HAP-1 (cell line): ENCODE data around the gene SLC18A2.

Experiments used
- DNase-seq, 2 experiments: peaks; one replicate each; pipeline ENCODE4 v3.0.0-alpha.2; 2016 to 2020; ENCODE audit warnings: low spot score in 2 of 2
- H3K27me3 ChIP-seq: fragments of 250-450 bp; sonication (Bioruptor Pico); 2 replicates; pipeline ENCODE4 v1.5.1; 2020; ENCODE audit warnings: low read depth, mild to moderate bottlenecking, moderate library complexity
- H3K36me3 ChIP-seq: fragments of 250-450 bp; sonication (Bioruptor Pico); replicated peaks from 2 replicates; pipeline ENCODE4 v1.5.1; 2020; ENCODE audit warnings: mild to moderate bottlenecking
- H3K4me1 ChIP-seq: fragments of 250-450 bp; sonication (Bioruptor Pico); 2 replicates; pipeline ENCODE4 v1.5.1; 2020; ENCODE audit warnings: mild to moderate bottlenecking
- H3K4me3 ChIP-seq: fragments of 250-450 bp; sonication (Bioruptor Pico); 2 replicates; pipeline ENCODE4 v1.5.1; 2020; ENCODE audit warnings: mild to moderate bottlenecking, moderate library complexity
- H3K9me3 ChIP-seq: fragments of 250-450 bp; sonication (Bioruptor Pico); 2 replicates; pipeline ENCODE4 v1.5.1; 2020; ENCODE audit warnings: mild to moderate bottlenecking, moderate library complexity
- in situ Hi-C: fragments of 300-500 bp; cut with MboI; formaldehyde crosslinking; loops from 3 replicates; pipeline ENCODE4 v1.14.3; 2020; ENCODE audit warnings: low sequenced_read_pairs, inconsistent platforms, mixed read lengths

SLC18A2 gene

GRCh38 chr10:117262291-117262902, 21.5 kb downstream of the SLC18A2 start:
- H3K4me1 ChIP-seq = no peaks in the 10 kb centered on the region
- H3K27me3 ChIP-seq = peaks cover 3% of the 10 kb centered on the region; the same call in 1 of the 2 replicates
- in situ Hi-C loops = no loop called here
- no peak overlapping the region for H3K4me3 ChIP-seq
- no peaks in the 10 kb centered on the region for H3K9me3 ChIP-seq
- H3K36me3 ChIP-seq = no peaks in the 10 kb centered on the region
- DNase-seq = no peak

- in situ Hi-C loops = no loop called here
- no peaks in the 10 kb centered on the region for H3K4me1 ChIP-seq
- no peaks in the 10 kb centered on the region for H3K9me3 ChIP-seq
- H3K36me3 ChIP-seq = no peaks in the 10 kb centered on the region
- no peak overlapping the region for H3K4me3 ChIP-seq
- DNase-seq = no peak
- peaks cover 3% of the 10 kb centered on the region; the same call in 1 of the 2 replicates for H3K27me3 ChIP-seq
Observed at GRCh38 chr10:117262903-117263293, 22.0 kb downstream of the SLC18A2 start.

DNA sequence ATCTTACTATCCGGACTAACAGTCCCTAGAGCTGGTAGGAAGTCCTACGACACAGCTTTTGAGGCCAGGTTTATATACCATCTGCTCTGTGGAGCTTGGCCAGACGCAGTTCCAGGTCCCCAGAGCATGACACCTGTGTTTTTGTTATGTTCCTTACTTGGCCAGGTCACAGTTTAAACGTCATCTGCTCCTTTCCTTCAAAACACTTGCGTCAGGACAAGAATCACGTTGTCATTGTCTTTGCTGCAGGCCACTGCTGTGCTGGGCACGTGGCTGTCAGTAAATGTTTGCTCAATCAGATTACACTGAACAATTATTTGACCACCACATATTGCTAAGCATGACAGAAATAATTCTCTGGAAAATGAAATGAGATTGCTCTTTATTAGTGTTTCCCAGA, 23.9 kb downstream of the SLC18A2 start:
- Histone ChIP-seq H3K4me1 (no peaks in the 10 kb centered on the region), H3K27me3 (peaks cover under 1% of the 10 kb centered on the region; the same call in 1 of the 2 replicates), H3K4me3 (no peak overlapping the region), H3K9me3 (no peaks in the 10 kb centered on the region), H3K36me3 (no peaks in the 10 kb centered on the region)
- DNase-seq = no peak
- in situ Hi-C loops = no loop called here

- in situ Hi-C loops = no loop called here
- Histone ChIP-seq H3K27me3 (no peaks in the 10 kb centered on the region), H3K36me3 (no peaks in the 10 kb centered on the region), H3K4me1 (no peaks in the 10 kb centered on the region), H3K9me3 (no peaks in the 10 kb centered on the region), H3K4me3 (no peak overlapping the region)
- no peak for DNase-seq
Observed at GRCh38 chr10:117266400-117266799, 25.5 kb downstream of the SLC18A2 start.

- H3K9me3 ChIP-seq = no peaks in the 10 kb centered on the region
- no peak overlapping the region for H3K4me3 ChIP-seq
- DNase-seq = no peak
- H3K36me3 ChIP-seq = no peaks in the 10 kb centered on the region
- no peaks in the 10 kb centered on the region for H3K4me1 ChIP-seq
- in situ Hi-C loops = no loop called here
- no peaks in the 10 kb centered on the region for H3K27me3 ChIP-seq
Observed at GRCh38 chr10:117266812-117267211, 25.9 kb downstream of the SLC18A2 start.

GRCh38 chr10:117268258-117268657, 27.3 kb downstream of the SLC18A2 start:
- no peaks in the 10 kb centered on the region for H3K9me3 ChIP-seq
- DNase-seq = no peak
- H3K4me3 ChIP-seq = no peak overlapping the region
- no peaks in the 10 kb centered on the region for H3K27me3 ChIP-seq
- H3K4me1 ChIP-seq = no peaks in the 10 kb centered on the region
- H3K36me3 ChIP-seq = no peaks in the 10 kb centered on the region
- in situ Hi-C loops = no loop called here

GRCh38 chr10:117268907-117269306, 28.0 kb downstream of the SLC18A2 start:
- Histone ChIP-seq H3K4me1 (no peaks in the 10 kb centered on the region), H3K4me3 (no peak overlapping the region), H3K36me3 (no peaks in the 10 kb centered on the region), H3K9me3 (no peaks in the 10 kb centered on the region), H3K27me3 (no peaks in the 10 kb centered on the region)
- in situ Hi-C loops = no loop called here
- DNase-seq = no peak

DNA sequence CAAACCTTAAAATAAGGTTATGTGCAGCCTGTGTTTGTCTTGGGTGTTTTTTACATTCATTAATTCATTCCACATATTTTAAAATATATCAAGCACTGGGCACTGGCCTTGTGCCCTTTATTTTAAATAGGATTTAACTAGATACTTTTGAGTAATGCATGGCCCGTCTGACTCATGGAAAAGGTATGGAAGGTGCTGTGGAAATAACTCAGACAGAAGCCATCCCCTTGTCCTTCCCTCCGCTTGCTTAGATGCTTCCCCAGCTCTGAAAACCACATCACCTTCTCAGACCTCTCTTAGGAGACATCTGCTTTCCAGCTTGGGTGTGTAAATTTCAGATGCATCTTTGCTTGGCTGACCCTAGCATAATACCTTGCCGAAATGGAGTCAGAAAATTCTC, 30.5 kb downstream of the SLC18A2 start:
- in situ Hi-C loops = no loop called here
- no peak for DNase-seq
- Histone ChIP-seq H3K36me3 (no peaks in the 10 kb centered on the region), H3K4me3 (no peak overlapping the region), H3K9me3 (no peaks in the 10 kb centered on the region), H3K4me1 (no peaks in the 10 kb centered on the region), H3K27me3 (no peaks in the 10 kb centered on the region)

GRCh38 chr10:117272195-117273076, 31.5 kb downstream of the SLC18A2 start:
- Histone ChIP-seq H3K4me1 (no peaks in the 10 kb centered on the region), H3K4me3 (no peak overlapping the region), H3K27me3 (no peaks in the 10 kb centered on the region), H3K36me3 (no peaks in the 10 kb centered on the region), H3K9me3 (no peaks in the 10 kb centered on the region)
- DNase-seq = no peak
- in situ Hi-C loops = no loop called here

DNA sequence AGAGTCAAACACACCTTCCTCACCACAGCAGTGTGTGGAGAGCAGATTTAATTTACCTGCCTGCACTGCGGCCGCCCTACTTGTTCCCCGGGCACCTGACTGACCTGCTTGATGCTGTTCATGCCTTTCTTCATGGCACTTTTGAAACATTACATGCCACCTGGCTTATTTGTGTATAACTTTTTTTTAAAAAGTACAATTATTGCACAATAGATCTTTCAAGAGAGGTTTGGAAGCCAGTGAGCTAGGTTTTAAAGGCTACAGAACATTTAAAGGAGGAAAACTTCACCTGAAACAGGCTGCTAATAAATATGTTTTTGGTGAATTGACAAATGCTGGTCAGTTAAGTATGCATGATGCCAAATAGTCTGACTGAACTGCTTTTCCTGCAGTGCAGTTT, 33.1 kb downstream of the SLC18A2 start:
- Histone ChIP-seq H3K9me3 (no peaks in the 10 kb centered on the region), H3K4me3 (no peak overlapping the region), H3K4me1 (no peaks in the 10 kb centered on the region), H3K36me3 (no peaks in the 10 kb centered on the region), H3K27me3 (no peaks in the 10 kb centered on the region)
- DNase-seq = no peak
- in situ Hi-C loops = no loop called here

- in situ Hi-C loops = no loop called here
- H3K36me3 ChIP-seq = no peaks in the 10 kb centered on the region
Observed at GRCh38 chr10:117274509-117274908, 33.6 kb downstream of the SLC18A2 start.

DNA sequence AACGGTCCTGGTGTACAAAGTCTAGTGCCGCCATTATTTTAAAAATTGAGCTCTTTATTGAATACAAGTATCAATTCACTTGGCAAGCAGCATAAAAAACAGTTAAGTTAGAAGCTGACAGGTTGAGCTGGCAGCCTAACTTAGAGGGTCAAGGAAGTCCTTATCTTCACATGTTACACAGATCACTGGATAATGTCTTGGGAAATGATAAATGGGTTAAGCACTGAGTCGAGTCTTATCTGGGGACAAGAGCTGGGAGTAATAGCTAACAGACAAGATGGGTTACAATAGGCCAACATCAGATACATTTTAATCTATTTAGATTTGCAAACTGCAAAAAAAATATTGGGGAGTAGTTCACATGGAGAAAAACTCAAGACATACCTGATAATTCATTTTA, 34.2 kb downstream of the SLC18A2 start:
- no peak for DNase-seq
- in situ Hi-C loops = no loop called here

More at GRCh38 chr10:117274509-117274908, 33.6 kb downstream of the SLC18A2 start:
- Histone ChIP-seq H3K4me3 (no peak overlapping the region), H3K9me3 (no peaks in the 10 kb centered on the region), H3K27me3 (no peaks in the 10 kb centered on the region), H3K4me1 (no peaks in the 10 kb centered on the region)
- DNase-seq = no peak

GRCh38 chr10:117277675-117278074, 36.8 kb downstream of the SLC18A2 start:
- Histone ChIP-seq H3K4me1 (no peaks in the 10 kb centered on the region), H3K9me3 (no peaks in the 10 kb centered on the region), H3K27me3 (no peaks in the 10 kb centered on the region), H3K36me3 (no peaks in the 10 kb centered on the region), H3K4me3 (no peak overlapping the region)
- no peak for DNase-seq
- in situ Hi-C loops = no loop called here

More for the DNA sequence above, 34.2 kb downstream of the SLC18A2 start:
- Histone ChIP-seq H3K4me1 (no peaks in the 10 kb centered on the region), H3K9me3 (no peaks in the 10 kb centered on the region), H3K4me3 (no peak overlapping the region), H3K27me3 (no peaks in the 10 kb centered on the region), H3K36me3 (no peaks in the 10 kb centered on the region)

- Histone ChIP-seq H3K36me3 (peaks cover 22% of the 10 kb centered on the region), H3K4me3 (no peak overlapping the region), H3K9me3 (no peaks in the 10 kb centered on the region), H3K4me1 (no peaks in the 10 kb centered on the region), H3K27me3 (no peaks in the 10 kb centered on the region)
- no peak for DNase-seq
- in situ Hi-C loops = no loop called here
Observed at GRCh38 chr10:117284716-117285494, 44.0 kb downstream of the SLC18A2 start.
